ENCODE measurements around the gene PIEZO2.

The PIEZO2 gene

GRCh38 chr18:11162889-11163288 is 13.5 kb upstream of the PIEZO2 start:
- no peak for DNase-seq (ENCODE audit: low spot score)
- in situ Hi-C loops (cut with MboI; ENCODE audit: low pct_unique_long_range_greater_than_20kb, low sequenced_read_pairs, unreplicated experiment) = no loop called here
- TF ChIP-seq, protein P1, sequence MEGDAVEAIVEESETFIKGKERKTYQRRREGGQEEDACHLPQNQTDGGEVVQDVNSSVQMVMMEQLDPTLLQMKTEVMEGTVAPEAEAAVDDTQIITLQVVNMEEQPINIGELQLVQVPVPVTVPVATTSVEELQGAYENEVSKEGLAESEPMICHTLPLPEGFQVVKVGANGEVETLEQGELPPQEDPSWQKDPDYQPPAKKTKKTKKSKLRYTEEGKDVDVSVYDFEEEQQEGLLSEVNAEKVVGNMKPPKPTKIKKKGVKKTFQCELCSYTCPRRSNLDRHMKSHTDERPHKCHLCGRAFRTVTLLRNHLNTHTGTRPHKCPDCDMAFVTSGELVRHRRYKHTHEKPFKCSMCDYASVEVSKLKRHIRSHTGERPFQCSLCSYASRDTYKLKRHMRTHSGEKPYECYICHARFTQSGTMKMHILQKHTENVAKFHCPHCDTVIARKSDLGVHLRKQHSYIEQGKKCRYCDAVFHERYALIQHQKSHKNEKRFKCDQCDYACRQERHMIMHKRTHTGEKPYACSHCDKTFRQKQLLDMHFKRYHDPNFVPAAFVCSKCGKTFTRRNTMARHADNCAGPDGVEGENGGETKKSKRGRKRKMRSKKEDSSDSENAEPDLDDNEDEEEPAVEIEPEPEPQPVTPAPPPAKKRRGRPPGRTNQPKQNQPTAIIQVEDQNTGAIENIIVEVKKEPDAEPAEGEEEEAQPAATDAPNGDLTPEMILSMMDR (IDR thresholded peaks at IDR 0.05; ENCODE audit: extremely low read depth, insufficient read depth, missing control alignments) = no peak

GRCh38 chr18:11162462-11162861 is 13.1 kb upstream of the PIEZO2 start:
- TF ChIP-seq, protein P1 (IDR thresholded peaks at IDR 0.05; ENCODE audit: extremely low read depth, insufficient read depth, missing control alignments) = no peak
- DNase-seq (ENCODE audit: low spot score) = no peak
- in situ Hi-C loops (cut with MboI; ENCODE audit: low pct_unique_long_range_greater_than_20kb, low sequenced_read_pairs, unreplicated experiment) = no loop called here

GRCh38 chr18:11160313-11160712 is 10.9 kb upstream of the PIEZO2 start:
- in situ Hi-C loops (cut with MboI; ENCODE audit: low pct_unique_long_range_greater_than_20kb, low sequenced_read_pairs, unreplicated experiment) = no loop called here
- DNase-seq (ENCODE audit: low spot score) = no peak
- TF ChIP-seq, protein P1 (IDR thresholded peaks at IDR 0.05; ENCODE audit: extremely low read depth, insufficient read depth, missing control alignments) = no peak

- in situ Hi-C loops (cut with MboI; ENCODE audit: low pct_unique_long_range_greater_than_20kb, low sequenced_read_pairs, unreplicated experiment) = loop anchor here (10.0 kb wide), 2 partner anchors 325 to 605 kb away; no protein-coding TSS in a partner anchor
- TF ChIP-seq, protein P1 (IDR thresholded peaks at IDR 0.05; ENCODE audit: extremely low read depth, insufficient read depth, missing control alignments) = no peak
- no peak for DNase-seq (ENCODE audit: low spot score)
These were observed 10.5 kb upstream of the PIEZO2 start for GRCh38 chr18:11159844-11160243.

GRCh38 chr18:11156978-11157377 is 7.6 kb upstream of the PIEZO2 start:
- TF ChIP-seq, protein P1 (IDR thresholded peaks at IDR 0.05; ENCODE audit: extremely low read depth, insufficient read depth, missing control alignments) = no peak
- in situ Hi-C loops (cut with MboI; ENCODE audit: low pct_unique_long_range_greater_than_20kb, low sequenced_read_pairs, unreplicated experiment) = loop anchor here (10.0 kb wide), 2 partner anchors 322 to 602 kb away; no protein-coding TSS in a partner anchor

GRCh38 chr18:11155034-11155759 is 5.8 kb upstream of the PIEZO2 start:
- DNase-seq (ENCODE audit: low spot score) = no peak
- in situ Hi-C loops (cut with MboI; ENCODE audit: low pct_unique_long_range_greater_than_20kb, low sequenced_read_pairs, unreplicated experiment) = loop anchor here (10.0 kb wide), 2 partner anchors 320 to 600 kb away; no protein-coding TSS in a partner anchor
- TF ChIP-seq, protein P1 (IDR thresholded peaks at IDR 0.05; ENCODE audit: extremely low read depth, insufficient read depth, missing control alignments) = no peak

More at GRCh38 chr18:11156978-11157377, 7.6 kb upstream of the PIEZO2 start:
- DNase-seq (ENCODE audit: low spot score) = no peak

Measured in GM13977 (cell line).